Retinal pigment epithelial cell (primary cell): ENCODE measurements around the gene THRSP.

Source experiments
- DNase-seq: peaks from one replicate; pipeline ENCODE4 v3.0.0-alpha.2; 2010; ENCODE audit warnings: low read depth
- H3K4me3 ChIP-seq: 2 replicates; pipeline ENCODE4 v1.5.1; 2011; ENCODE audit warnings: mild to moderate bottlenecking, low read length, control low read depth, moderate library complexity
- CTCF ChIP-seq: conservative IDR thresholded peaks from 2 replicates; pipeline ENCODE4 v1.5.1; 2011; ENCODE audit warnings: low read depth, low read length, control low read depth, inconsistent platforms

Gene THRSP

GRCh38 chr11:78033040-78033439 lies 30.6 kb upstream of the THRSP start:
- H3K4me3 ChIP-seq: no peak overlapping the region
- no peak for TF ChIP-seq CTCF
- DNase-seq: no peak

GRCh38 chr11:78034623-78035022 lies 29.0 kb upstream of the THRSP start:
- no peak for TF ChIP-seq CTCF
- no peak for DNase-seq
- H3K4me3 ChIP-seq: no peak overlapping the region

- no peak for DNase-seq
- H3K4me3 ChIP-seq: no peak overlapping the region
- no peak for TF ChIP-seq CTCF
These were observed 27.3 kb upstream of the THRSP start for GRCh38 chr11:78036313-78036712.

GRCh38 chr11:78037056-78037455 lies 26.6 kb upstream of the THRSP start:
- no peak for TF ChIP-seq CTCF
- H3K4me3 ChIP-seq: no peak overlapping the region
- DNase-seq: no peak

- DNase-seq: no peak
- TF ChIP-seq CTCF: no peak
- no peak overlapping the region for H3K4me3 ChIP-seq
These were observed 25.6 kb upstream of the THRSP start for GRCh38 chr11:78037825-78038620.

GRCh38 chr11:78038697-78039313 lies 24.9 kb upstream of the THRSP start:
- DNase-seq: no peak
- no peak for TF ChIP-seq CTCF
- H3K4me3 ChIP-seq: no peak overlapping the region

GRCh38 chr11:78039391-78039918 lies 24.2 kb upstream of the THRSP start:
- DNase-seq: no peak
- TF ChIP-seq CTCF: no peak
- no peak overlapping the region for H3K4me3 ChIP-seq
